HepG2 (cell line): ENCODE results near the gene COASY.

Source experiments
- FOXK2 ChIP-seq: fragments of 450-650 bp; IDR thresholded peaks from 2 replicates; pipeline ENCODE4 v1.6.1; 2016
- HDAC6 ChIP-seq: fragments of 200-600 bp; sonication (generic); IDR thresholded peaks from 2 replicates; pipeline ENCODE4 v1.7.0; 2017; ENCODE audit warnings: mild to moderate bottlenecking, antibody characterized with exemption, low read length, low read depth
- RXRA ChIP-seq: sonication (generic); formaldehyde crosslinking; IDR thresholded peaks from 2 replicates; pipeline ENCODE4 v1.5.1; 2020; ENCODE audit warnings: missing genetic modification reagents
- SMC3 ChIP-seq: IDR thresholded peaks from 2 replicates; pipeline ENCODE4 v1.6.1; 2011; ENCODE audit warnings: low read length, improper control_type of control experiment
- TF ChIP-seq, protein P1 (sequence below): sonication (generic); formaldehyde crosslinking; IDR thresholded peaks from 2 replicates; pipeline ENCODE4 v1.8.1; 2023; ENCODE audit warnings: mild to moderate bottlenecking, missing genetic modification reagents
- TF ChIP-seq, protein P2 (sequence below): sonication (generic); formaldehyde crosslinking; IDR thresholded peaks from 2 replicates; pipeline ENCODE4 v1.4.0; 2020; ENCODE audit warnings: mild to moderate bottlenecking, missing genetic modification reagents, borderline replicate concordance
- TF ChIP-seq, protein P3 (sequence below): sonication (generic); formaldehyde crosslinking; IDR thresholded peaks from 2 replicates; pipeline ENCODE4 v1.4.0; 2020; ENCODE audit warnings: missing genetic modification reagents, mild to moderate bottlenecking, borderline replicate concordance
- TF ChIP-seq, protein P4 (sequence below): sonication (generic); formaldehyde crosslinking; IDR thresholded peaks from 2 replicates; pipeline ENCODE4 v1.8.0; 2022; ENCODE audit warnings: mild to moderate bottlenecking, missing genetic modification reagents

DNA sequence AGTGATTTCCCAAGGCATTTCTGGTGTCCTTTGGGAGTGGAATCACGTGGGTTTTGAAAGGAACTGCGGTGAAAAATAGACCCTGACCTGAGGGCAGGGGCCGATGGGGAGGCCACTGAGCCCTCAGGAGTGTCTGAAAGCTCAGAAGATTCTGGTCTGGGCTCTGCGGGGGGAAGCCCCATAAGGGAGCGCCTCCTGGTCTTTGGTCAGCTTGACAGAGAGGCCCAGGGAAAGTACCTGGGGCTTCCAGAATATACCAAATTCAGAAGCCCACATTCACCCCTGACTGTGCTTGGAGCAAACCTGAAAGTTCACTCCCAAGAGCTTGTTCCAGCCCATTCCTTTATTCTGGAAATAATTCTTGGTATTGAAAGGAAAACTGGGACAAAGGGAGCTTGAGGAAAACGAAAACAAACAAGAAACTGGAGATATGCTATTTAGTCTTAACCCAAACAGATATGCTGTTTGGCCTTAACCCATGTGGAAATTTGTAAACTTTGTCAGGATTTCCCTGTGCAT lies 49.2 kb upstream of the COASY start:
- no peak for TF ChIP-seq SMC3
- TF ChIP-seq, protein P1, sequence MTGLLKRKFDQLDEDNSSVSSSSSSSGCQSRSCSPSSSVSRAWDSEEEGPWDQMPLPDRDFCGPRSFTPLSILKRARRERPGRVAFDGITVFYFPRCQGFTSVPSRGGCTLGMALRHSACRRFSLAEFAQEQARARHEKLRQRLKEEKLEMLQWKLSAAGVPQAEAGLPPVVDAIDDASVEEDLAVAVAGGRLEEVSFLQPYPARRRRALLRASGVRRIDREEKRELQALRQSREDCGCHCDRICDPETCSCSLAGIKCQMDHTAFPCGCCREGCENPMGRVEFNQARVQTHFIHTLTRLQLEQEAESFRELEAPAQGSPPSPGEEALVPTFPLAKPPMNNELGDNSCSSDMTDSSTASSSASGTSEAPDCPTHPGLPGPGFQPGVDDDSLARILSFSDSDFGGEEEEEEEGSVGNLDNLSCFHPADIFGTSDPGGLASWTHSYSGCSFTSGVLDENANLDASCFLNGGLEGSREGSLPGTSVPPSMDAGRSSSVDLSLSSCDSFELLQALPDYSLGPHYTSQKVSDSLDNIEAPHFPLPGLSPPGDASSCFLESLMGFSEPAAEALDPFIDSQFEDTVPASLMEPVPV, result no peak
- TF ChIP-seq RXRA (CRISPR knock-in tag), result no peak
- TF ChIP-seq, protein P2, sequence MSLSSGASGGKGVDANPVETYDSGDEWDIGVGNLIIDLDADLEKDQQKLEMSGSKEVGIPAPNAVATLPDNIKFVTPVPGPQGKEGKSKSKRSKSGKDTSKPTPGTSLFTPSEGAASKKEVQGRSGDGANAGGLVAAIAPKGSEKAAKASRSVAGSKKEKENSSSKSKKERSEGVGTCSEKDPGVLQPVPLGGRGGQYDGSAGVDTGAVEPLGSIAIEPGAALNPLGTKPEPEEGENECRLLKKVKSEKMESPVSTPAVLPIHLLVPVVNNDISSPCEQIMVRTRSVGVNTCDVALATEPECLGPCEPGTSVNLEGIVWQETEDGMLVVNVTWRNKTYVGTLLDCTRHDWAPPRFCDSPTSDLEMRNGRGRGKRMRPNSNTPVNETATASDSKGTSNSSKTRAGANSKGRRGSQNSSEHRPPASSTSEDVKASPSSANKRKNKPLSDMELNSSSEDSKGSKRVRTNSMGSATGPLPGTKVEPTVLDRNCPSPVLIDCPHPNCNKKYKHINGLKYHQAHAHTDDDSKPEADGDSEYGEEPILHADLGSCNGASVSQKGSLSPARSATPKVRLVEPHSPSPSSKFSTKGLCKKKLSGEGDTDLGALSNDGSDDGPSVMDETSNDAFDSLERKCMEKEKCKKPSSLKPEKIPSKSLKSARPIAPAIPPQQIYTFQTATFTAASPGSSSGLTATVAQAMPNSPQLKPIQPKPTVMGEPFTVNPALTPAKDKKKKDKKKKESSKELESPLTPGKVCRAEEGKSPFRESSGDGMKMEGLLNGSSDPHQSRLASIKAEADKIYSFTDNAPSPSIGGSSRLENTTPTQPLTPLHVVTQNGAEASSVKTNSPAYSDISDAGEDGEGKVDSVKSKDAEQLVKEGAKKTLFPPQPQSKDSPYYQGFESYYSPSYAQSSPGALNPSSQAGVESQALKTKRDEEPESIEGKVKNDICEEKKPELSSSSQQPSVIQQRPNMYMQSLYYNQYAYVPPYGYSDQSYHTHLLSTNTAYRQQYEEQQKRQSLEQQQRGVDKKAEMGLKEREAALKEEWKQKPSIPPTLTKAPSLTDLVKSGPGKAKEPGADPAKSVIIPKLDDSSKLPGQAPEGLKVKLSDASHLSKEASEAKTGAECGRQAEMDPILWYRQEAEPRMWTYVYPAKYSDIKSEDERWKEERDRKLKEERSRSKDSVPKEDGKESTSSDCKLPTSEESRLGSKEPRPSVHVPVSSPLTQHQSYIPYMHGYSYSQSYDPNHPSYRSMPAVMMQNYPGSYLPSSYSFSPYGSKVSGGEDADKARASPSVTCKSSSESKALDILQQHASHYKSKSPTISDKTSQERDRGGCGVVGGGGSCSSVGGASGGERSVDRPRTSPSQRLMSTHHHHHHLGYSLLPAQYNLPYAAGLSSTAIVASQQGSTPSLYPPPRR (CRISPR knock-in tag), result no peak
- TF ChIP-seq, protein P3, sequence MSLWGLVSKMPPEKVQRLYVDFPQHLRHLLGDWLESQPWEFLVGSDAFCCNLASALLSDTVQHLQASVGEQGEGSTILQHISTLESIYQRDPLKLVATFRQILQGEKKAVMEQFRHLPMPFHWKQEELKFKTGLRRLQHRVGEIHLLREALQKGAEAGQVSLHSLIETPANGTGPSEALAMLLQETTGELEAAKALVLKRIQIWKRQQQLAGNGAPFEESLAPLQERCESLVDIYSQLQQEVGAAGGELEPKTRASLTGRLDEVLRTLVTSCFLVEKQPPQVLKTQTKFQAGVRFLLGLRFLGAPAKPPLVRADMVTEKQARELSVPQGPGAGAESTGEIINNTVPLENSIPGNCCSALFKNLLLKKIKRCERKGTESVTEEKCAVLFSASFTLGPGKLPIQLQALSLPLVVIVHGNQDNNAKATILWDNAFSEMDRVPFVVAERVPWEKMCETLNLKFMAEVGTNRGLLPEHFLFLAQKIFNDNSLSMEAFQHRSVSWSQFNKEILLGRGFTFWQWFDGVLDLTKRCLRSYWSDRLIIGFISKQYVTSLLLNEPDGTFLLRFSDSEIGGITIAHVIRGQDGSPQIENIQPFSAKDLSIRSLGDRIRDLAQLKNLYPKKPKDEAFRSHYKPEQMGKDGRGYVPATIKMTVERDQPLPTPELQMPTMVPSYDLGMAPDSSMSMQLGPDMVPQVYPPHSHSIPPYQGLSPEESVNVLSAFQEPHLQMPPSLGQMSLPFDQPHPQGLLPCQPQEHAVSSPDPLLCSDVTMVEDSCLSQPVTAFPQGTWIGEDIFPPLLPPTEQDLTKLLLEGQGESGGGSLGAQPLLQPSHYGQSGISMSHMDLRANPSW (CRISPR knock-in tag), result no peak
- TF ChIP-seq, protein P4, sequence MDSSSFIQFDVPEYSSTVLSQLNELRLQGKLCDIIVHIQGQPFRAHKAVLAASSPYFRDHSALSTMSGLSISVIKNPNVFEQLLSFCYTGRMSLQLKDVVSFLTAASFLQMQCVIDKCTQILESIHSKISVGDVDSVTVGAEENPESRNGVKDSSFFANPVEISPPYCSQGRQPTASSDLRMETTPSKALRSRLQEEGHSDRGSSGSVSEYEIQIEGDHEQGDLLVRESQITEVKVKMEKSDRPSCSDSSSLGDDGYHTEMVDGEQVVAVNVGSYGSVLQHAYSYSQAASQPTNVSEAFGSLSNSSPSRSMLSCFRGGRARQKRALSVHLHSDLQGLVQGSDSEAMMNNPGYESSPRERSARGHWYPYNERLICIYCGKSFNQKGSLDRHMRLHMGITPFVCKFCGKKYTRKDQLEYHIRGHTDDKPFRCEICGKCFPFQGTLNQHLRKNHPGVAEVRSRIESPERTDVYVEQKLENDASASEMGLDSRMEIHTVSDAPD, result no peak
- TF ChIP-seq HDAC6, result no peak
- no peak for TF ChIP-seq FOXK2
